Right atrium auricular region (tissue), 2 donors: ENCODE measurements around the gene TECTA. TPM values are rescaled to one million over a fixed set of nuclear protein-coding genes. Genes with fewer than 3 reads are reported as not detected.

Experiments
- DNase-seq: peaks from one replicate; pipeline ENCODE4 v3.0.0-alpha.2; 2019; ENCODE audit warnings: low spot score
- H3K27ac ChIP-seq, 2 donors: fragments of 200-600 bp; sonication (generic); 1 replicate in 1 of 2; 2 replicates in 1 of 2; pipeline ENCODE4 v1.5.1; 2016 to 2019
- H3K27me3 ChIP-seq, 2 donors: fragments of 200-600 bp; sonication (generic); one replicate each; pipeline versions ENCODE4 v1.5.1 to v1.6.0; 2017 to 2019
- H3K36me3 ChIP-seq: fragments of 200-600 bp; sonication (generic); one replicate; pipeline ENCODE4 v1.5.1; 2016
- H3K4me1 ChIP-seq, 2 donors: fragments of 200-600 bp; sonication (generic); one replicate each; pipeline versions ENCODE4 v1.5.1 to v1.6.0; 2017 to 2019
- H3K4me3 ChIP-seq, 2 donors: fragments of 200-600 bp; sonication (generic); 1 replicate in 1 of 2; 2 replicates in 1 of 2; pipeline ENCODE4 v1.5.1; 2017 to 2019; ENCODE audit warnings: mild to moderate bottlenecking in 1 of 2, moderate library complexity in 1 of 2
- H3K9me3 ChIP-seq, 2 donors: fragments of 200-600 bp; sonication (generic); one replicate each; pipeline ENCODE4 v1.5.1; 2019
- total RNA-seq, 2 donors: library from RNA; depleted of rRNA; stranded (reverse); fragments of >200 nt; gene quantifications; one replicate each; pipeline ENCODE4 v1.1.0, GENCODE V29; 2016
- TF ChIP-seq, protein P1 (sequence below), 2 donors: fragments of 200-600 bp; sonication (generic); IDR thresholded peaks; one replicate each; pipeline ENCODE4 v1.5.1; 2019; ENCODE audit warnings: antibody characterized with exemption in 2 of 2

The TECTA gene
- total RNA-seq, 2 donors from 2014 or later, result 1.6 to 3.1 TPM

DNA sequence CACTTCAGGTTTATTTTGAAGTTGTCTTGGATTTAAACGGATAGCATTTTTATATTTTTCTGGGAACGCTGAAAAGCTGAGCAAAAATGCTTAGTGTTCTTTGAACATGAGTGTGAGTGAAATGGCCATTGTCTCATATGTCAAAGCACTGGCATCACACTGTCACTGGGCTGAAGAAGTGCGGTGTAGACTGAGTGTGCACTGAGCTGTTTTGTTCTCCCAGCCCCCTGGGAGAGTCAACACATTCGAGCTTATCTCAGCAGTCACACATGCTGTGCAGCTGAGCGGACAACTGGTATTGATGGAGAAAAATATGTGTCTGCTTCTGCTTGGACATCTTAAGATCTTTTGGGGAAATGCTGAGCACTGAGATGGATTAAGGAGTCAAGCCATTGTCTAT is 90.8 kb downstream of the TECTA start:
- Histone ChIP-seq H3K4me1 (peaks cover 0 to 5% of the 10 kb centered on the region in 2 donors), H3K36me3 (no peaks in the 10 kb centered on the region), H3K9me3 (no peaks in the 10 kb centered on the region), H3K4me3 (no peak overlapping the region), H3K27ac (no peak overlapping the region), H3K27me3 (no peaks in the 10 kb centered on the region)
- TF ChIP-seq, protein P1, sequence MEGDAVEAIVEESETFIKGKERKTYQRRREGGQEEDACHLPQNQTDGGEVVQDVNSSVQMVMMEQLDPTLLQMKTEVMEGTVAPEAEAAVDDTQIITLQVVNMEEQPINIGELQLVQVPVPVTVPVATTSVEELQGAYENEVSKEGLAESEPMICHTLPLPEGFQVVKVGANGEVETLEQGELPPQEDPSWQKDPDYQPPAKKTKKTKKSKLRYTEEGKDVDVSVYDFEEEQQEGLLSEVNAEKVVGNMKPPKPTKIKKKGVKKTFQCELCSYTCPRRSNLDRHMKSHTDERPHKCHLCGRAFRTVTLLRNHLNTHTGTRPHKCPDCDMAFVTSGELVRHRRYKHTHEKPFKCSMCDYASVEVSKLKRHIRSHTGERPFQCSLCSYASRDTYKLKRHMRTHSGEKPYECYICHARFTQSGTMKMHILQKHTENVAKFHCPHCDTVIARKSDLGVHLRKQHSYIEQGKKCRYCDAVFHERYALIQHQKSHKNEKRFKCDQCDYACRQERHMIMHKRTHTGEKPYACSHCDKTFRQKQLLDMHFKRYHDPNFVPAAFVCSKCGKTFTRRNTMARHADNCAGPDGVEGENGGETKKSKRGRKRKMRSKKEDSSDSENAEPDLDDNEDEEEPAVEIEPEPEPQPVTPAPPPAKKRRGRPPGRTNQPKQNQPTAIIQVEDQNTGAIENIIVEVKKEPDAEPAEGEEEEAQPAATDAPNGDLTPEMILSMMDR (IDR thresholded peaks at IDR 0.05), result no peak
- no peak for DNase-seq

DNA sequence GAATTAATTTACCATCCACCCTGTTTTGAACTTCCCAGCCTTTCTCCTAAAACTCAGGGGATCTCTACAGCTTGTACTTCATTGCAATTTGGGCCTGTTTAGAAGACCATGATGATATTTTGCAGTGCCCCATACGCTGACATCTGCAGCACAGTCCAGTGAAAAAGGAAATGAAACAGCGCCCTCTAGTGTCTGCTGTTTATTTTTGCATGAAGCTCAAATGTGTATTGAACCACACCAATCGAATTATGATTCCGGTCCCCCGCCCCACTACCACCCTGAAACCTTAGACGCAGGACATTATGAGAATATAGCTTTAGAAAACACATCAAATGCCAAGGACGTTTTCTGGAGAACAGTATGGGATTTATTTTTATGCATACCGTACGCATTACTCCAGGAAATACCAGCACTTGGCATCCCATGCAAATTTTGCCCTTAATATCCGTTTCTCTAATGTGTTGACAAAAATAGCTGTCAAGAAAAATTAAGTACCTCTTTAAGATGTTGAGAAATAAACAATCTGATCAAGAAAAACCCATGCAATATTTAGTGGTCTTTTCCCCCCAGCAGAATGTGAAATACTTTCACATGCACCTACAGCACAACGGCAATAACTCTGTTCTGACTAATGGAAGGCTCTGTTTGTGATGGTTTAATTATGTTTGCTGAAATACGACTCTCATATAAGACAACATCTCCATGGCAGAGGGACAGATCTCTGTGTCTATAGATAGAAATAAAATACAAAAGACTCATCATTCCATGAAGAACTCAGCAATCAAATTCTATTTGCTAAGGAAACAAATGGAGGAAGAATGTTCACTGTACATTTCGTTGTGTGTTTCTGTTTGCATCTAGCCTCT is 93.9 kb downstream of the TECTA start:
- no peak for DNase-seq
- TF ChIP-seq, protein P1 (IDR thresholded peaks at IDR 0.05), result peak; percentile 79 to 92
- no peaks in the 10 kb centered on the region for H3K9me3 ChIP-seq
- H3K27me3 ChIP-seq, result no peaks in the 10 kb centered on the region
- H3K4me3 ChIP-seq, result no peak overlapping the region
- no peaks in the 10 kb centered on the region for H3K36me3 ChIP-seq
- H3K27ac ChIP-seq, result no peak overlapping the region
- peaks cover 0 to 5% of the 10 kb centered on the region in 2 donors for H3K4me1 ChIP-seq

DNA sequence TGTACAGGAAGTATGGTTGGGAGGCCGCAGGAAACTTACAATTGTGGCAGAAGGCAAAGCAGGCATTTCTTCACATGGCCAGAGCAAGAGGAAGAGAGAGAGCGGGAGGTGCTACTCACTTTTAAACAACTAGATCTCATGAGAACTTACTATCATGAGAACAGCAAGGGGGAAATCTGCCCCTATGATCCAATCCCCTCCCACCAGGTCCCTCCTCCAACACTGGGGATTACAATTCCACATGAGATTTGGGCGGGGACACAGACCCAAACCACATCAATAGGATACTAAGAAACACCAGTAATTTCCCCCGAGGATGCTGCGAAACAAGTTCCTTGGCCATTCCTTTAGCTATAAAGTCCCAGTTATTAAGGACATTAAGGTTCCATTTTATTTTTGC is 97.4 kb downstream of the TECTA start:
- DNase-seq, result no peak
- TF ChIP-seq, protein P1 (IDR thresholded peaks at IDR 0.05), result no peak

DNA sequence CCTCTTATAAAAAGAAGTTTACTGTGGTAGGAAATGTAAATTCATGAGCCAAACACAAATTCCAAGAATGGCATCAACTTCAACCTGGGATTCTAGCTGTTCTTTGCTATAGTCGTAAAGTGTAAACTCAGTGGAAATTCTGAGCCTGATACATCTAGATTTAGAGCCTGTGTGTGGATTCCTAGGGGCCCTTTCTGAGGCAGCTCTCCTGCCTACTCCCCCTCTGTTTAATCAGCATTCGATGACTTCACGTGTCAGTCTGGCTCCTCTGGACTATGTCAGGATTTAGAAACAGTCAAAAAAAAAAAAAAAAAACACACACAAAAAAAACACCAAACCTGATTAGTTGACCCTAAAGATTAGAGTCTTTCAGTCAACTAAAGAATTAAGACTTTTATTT is 98.5 kb downstream of the TECTA start:
- Histone ChIP-seq H3K36me3 (no peaks in the 10 kb centered on the region), H3K4me1 (no peaks in the 10 kb centered on the region), H3K9me3 (no peaks in the 10 kb centered on the region), H3K27ac (no peak overlapping the region), H3K4me3 (no peak overlapping the region), H3K27me3 (no peaks in the 10 kb centered on the region)
- DNase-seq, result no peak
- TF ChIP-seq, protein P1 (IDR thresholded peaks at IDR 0.05), result no peak

More for the DNA sequence above, 97.4 kb downstream of the TECTA start:
- H3K27ac ChIP-seq, result no peak overlapping the region
- H3K9me3 ChIP-seq, result no peaks in the 10 kb centered on the region
- H3K36me3 ChIP-seq, result no peaks in the 10 kb centered on the region
- no peak overlapping the region for H3K4me3 ChIP-seq
- H3K27me3 ChIP-seq, result no peaks in the 10 kb centered on the region
- no peaks in the 10 kb centered on the region for H3K4me1 ChIP-seq

DNA sequence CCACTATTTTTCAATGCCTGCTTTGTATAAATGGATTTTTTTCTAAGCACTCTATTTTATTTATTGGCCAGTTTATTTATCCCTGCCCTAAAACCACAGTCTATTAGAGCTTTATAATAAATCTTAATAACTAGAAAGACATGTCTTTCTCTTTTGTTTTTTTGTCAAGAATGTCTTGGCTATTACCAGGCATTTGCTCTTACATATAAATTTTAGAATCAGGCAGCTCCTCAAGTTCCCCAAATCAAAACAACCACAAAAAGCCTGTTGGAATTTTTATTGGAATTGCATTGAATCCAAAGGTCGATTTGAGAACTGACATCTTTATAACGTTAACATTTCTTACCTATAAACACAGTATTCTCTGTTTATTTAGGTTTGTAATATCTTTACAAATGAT is 105.8 kb downstream of the TECTA start:
- H3K4me3 ChIP-seq, result no peak overlapping the region
- no peaks in the 10 kb centered on the region for H3K4me1 ChIP-seq
- DNase-seq, result no peak
- H3K9me3 ChIP-seq, result no peaks in the 10 kb centered on the region
- no peak overlapping the region for H3K27ac ChIP-seq
- no peaks in the 10 kb centered on the region for H3K27me3 ChIP-seq
- TF ChIP-seq, protein P1 (IDR thresholded peaks at IDR 0.05), result no peak
- no peaks in the 10 kb centered on the region for H3K36me3 ChIP-seq
